Measurements from ENCODE around the gene LRP1B.

Gene LRP1B

GRCh38 chr2:141676139-141676538, 454.7 kb downstream of the LRP1B start:
- Mint-ChIP-seq H3K36me3 (ENCODE audit: low read depth) (no peaks in the 10 kb centered on the region), H3K4me1 (no peaks in the 10 kb centered on the region), H3K27ac (no peak overlapping the region), H3K9me3 (no peaks in the 10 kb centered on the region), H3K4me3 (no peak overlapping the region), H3K27me3 (ENCODE audit: low read depth) (no peaks in the 10 kb centered on the region)
- no peak for TF ChIP-seq CTCF (IDR thresholded peaks at IDR 0.05; ENCODE audit: unreplicated experiment in 3 of 3)

- H3K36me3 Mint-ChIP-seq (ENCODE audit: low read depth), result peaks cover 3% of the 10 kb centered on the region
- no peak for TF ChIP-seq CTCF (IDR thresholded peaks at IDR 0.05; ENCODE audit: unreplicated experiment in 3 of 3)
- no peak overlapping the region for H3K4me3 Mint-ChIP-seq
- H3K27ac Mint-ChIP-seq, result peak overlapping the region in 1 of 3 experiments; percentile 12
- peaks cover 5% of the 10 kb centered on the region for H3K27me3 Mint-ChIP-seq (ENCODE audit: low read depth)
- H3K4me1 Mint-ChIP-seq, result no peaks in the 10 kb centered on the region
- H3K9me3 Mint-ChIP-seq, result peaks cover 24% of the 10 kb centered on the region
Observed at GRCh38 chr2:141666191-141666590, 464.6 kb downstream of the LRP1B start.

- no peak for TF ChIP-seq CTCF (IDR thresholded peaks at IDR 0.05; ENCODE audit: unreplicated experiment in 3 of 3)
- no peak overlapping the region for H3K4me3 Mint-ChIP-seq
- peaks cover 5% of the 10 kb centered on the region for H3K27me3 Mint-ChIP-seq (ENCODE audit: low read depth)
- H3K4me1 Mint-ChIP-seq, result no peaks in the 10 kb centered on the region
- H3K27ac Mint-ChIP-seq, result no peak overlapping the region
- peaks cover 27% of the 10 kb centered on the region for H3K9me3 Mint-ChIP-seq
- H3K36me3 Mint-ChIP-seq (ENCODE audit: low read depth), result peaks cover 3% of the 10 kb centered on the region
Observed at GRCh38 chr2:141660232-141660631, 470.6 kb downstream of the LRP1B start.

GRCh38 chr2:141654311-141654710, 476.5 kb downstream of the LRP1B start:
- no peak for TF ChIP-seq CTCF (IDR thresholded peaks at IDR 0.05; ENCODE audit: unreplicated experiment in 3 of 3)
- Mint-ChIP-seq H3K27me3 (ENCODE audit: low read depth) (no peaks in the 10 kb centered on the region), H3K4me3 (no peak overlapping the region), H3K9me3 (no peaks in the 10 kb centered on the region), H3K27ac (no peak overlapping the region), H3K4me1 (no peaks in the 10 kb centered on the region), H3K36me3 (ENCODE audit: low read depth) (no peaks in the 10 kb centered on the region)

- H3K9me3 Mint-ChIP-seq, result no peaks in the 10 kb centered on the region
- H3K4me3 Mint-ChIP-seq, result no peak overlapping the region
- no peak overlapping the region for H3K27ac Mint-ChIP-seq
- H3K4me1 Mint-ChIP-seq, result no peaks in the 10 kb centered on the region
- no peak for TF ChIP-seq CTCF (IDR thresholded peaks at IDR 0.05; ENCODE audit: unreplicated experiment in 3 of 3)
- no peaks in the 10 kb centered on the region for H3K27me3 Mint-ChIP-seq (ENCODE audit: low read depth)
- H3K36me3 Mint-ChIP-seq (ENCODE audit: low read depth), result no peaks in the 10 kb centered on the region
Observed at GRCh38 chr2:141653184-141653583, 477.6 kb downstream of the LRP1B start.

GRCh38 chr2:141652308-141652707, 478.5 kb downstream of the LRP1B start:
- Mint-ChIP-seq H3K9me3 (no peaks in the 10 kb centered on the region), H3K36me3 (ENCODE audit: low read depth) (no peaks in the 10 kb centered on the region), H3K27me3 (ENCODE audit: low read depth) (no peaks in the 10 kb centered on the region), H3K4me1 (no peaks in the 10 kb centered on the region), H3K4me3 (no peak overlapping the region), H3K27ac (no peak overlapping the region)
- TF ChIP-seq CTCF (IDR thresholded peaks at IDR 0.05; ENCODE audit: unreplicated experiment in 3 of 3), result no peak

Measured in nephron (organoid).